Measurements from ENCODE around the gene CAT. TPM values are rescaled to one million over a fixed set of nuclear protein-coding genes. Genes with fewer than 3 reads are reported as not detected.

CAT gene
- total RNA-seq, 1 experiment from 2014 or later: 65.9 TPM

DNA sequence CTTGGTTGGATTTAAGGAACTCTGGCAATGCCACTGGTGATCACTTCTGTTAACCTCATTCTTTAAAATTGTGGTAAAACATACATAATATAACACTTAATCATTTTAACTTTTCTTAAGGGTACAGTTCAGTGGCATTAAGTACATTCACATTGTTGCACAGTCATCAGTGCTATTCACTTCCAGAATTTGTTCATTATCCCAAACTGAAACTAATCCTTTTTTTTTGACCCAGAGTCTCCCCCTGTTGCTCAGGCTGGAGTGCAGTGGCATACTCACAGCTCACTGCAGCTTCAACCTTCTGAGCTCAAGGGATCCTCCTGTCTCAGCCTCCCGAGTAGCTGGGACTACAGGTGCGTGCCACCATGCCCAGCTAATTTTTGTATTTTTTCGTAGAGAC lies 64.2 kb downstream of the CAT start:
- Histone ChIP-seq H3K9me3 (ENCODE audit: control insufficient read depth, insufficient read depth, low read depth, low read length) (no peaks in the 10 kb centered on the region), H3K4me3 (ENCODE audit: low read depth in 2 of 2, low read length in 2 of 2) (no peak overlapping the region), H3K27ac (ENCODE audit: low read length) (no peak overlapping the region), H3K4me1 (ENCODE audit: control insufficient read depth, insufficient read depth, low read length) (no peaks in the 10 kb centered on the region), H3K36me3 (ENCODE audit: control insufficient read depth, insufficient read depth, low read length) (no peaks in the 10 kb centered on the region), H3K27me3 (ENCODE audit: control insufficient read depth, insufficient read depth, low read length) (no peaks in the 10 kb centered on the region)
- ChIA-PET POLR2A (no interaction called here), CTCF (interaction anchor here (0.6 to 0.9 kb wide), 2 partner anchors 10 to 329 kb away, joined by 3 to 7 read pairs; no protein-coding TSS in a partner anchor)
- in situ Hi-C loops (cut with HindIII; ENCODE audit: low pct_unique_long_range_greater_than_20kb, low sequenced_read_pairs) (no loop called here), intact Hi-C loops (cut with micrococcal nuclease; ENCODE audit: unreplicated experiment) (no loop called here)
- TF ChIP-seq SIN3A (IDR thresholded peaks at IDR 0.05; ENCODE audit: borderline replicate concordance, insufficient read depth, low read depth, low read length) (no peak), CTCF (IDR thresholded peaks at IDR 0.05) (no peak), POLR2AphosphoS5 (IDR thresholded peaks at IDR 0.05; ENCODE audit: low read depth, low read length) (no peak), REST (IDR thresholded peaks at IDR 0.05; ENCODE audit: insufficient read depth in 1 of 2, low read depth in 2 of 2, low read length in 1 of 2) (no peak), TCF7L2 (IDR thresholded peaks at IDR 0.05; ENCODE audit: low read depth, low read length) (no peak)
- ATAC-seq (no peak), DNase-seq (ENCODE audit: low read depth, low spot score) (no peak)
- no TSS peak for BruUV-seq (replicated peaks)

DNA sequence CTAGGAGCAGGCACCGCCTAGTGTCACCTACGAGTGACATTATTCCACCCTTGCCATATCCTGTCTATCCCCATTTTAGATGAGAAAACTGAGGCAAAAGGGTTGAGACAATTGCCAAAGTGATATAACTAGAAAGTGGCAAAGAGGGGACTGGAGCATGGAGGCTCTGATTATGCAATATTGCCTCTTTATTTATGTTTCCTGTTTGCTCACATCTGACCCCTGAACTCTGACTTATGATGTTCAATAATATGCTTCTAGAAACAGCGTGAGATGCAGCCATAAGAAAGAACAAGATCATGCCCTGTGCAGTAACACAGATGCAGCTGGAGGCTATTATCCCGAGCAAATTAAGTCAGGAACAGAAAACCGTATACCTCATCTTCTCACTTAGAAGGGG lies 67.1 kb downstream of the CAT start:
- no peaks in the 10 kb centered on the region for H3K36me3 ChIP-seq (ENCODE audit: control insufficient read depth, insufficient read depth, low read length)
- intact Hi-C loops (cut with micrococcal nuclease; ENCODE audit: unreplicated experiment) (no loop called here), in situ Hi-C loops (cut with HindIII; ENCODE audit: low pct_unique_long_range_greater_than_20kb, low sequenced_read_pairs) (no loop called here)
- H3K27ac ChIP-seq (ENCODE audit: low read length): no peak overlapping the region
- H3K9me3 ChIP-seq (ENCODE audit: control insufficient read depth, insufficient read depth, low read depth, low read length): no peaks in the 10 kb centered on the region
- H3K4me3 ChIP-seq (ENCODE audit: low read depth in 2 of 2, low read length in 2 of 2): no peak overlapping the region
- ATAC-seq (no peak), DNase-seq (ENCODE audit: low read depth, low spot score) (no peak)
- H3K4me1 ChIP-seq (ENCODE audit: control insufficient read depth, insufficient read depth, low read length): no peaks in the 10 kb centered on the region
- no TSS peak for BruUV-seq (replicated peaks)
- CTCF ChIA-PET: no interaction called here
- no peaks in the 10 kb centered on the region for H3K27me3 ChIP-seq (ENCODE audit: control insufficient read depth, insufficient read depth, low read length)
- POLR2A ChIA-PET: no interaction called here
- no peak for TF ChIP-seq POLR2AphosphoS5 (IDR thresholded peaks at IDR 0.05; ENCODE audit: low read depth, low read length)
- TF ChIP-seq TCF7L2 (IDR thresholded peaks at IDR 0.05; ENCODE audit: low read depth, low read length): no peak

DNA sequence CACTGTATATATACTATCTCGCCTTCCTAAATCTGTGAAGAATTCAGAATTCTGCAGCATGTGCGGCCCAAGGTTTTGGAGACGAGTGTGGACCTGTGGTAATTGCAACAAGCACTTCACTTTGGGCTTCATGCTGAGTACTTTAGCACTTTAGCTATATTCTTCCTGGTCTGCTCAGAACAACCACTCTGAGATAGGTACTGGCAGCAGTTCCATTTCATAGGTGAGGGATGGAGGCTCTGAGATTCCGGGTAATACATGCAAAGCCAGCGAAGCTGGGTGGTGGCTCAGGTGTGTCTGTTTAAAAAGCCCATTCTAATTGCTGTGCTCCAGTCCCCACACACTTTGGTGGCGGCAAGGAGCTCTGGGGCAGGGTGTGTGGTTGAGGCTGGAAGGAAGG lies 68.4 kb downstream of the CAT start:
- Histone ChIP-seq H3K4me3 (ENCODE audit: low read depth in 2 of 2, low read length in 2 of 2) (no peak overlapping the region), H3K36me3 (ENCODE audit: control insufficient read depth, insufficient read depth, low read length) (no peaks in the 10 kb centered on the region), H3K27ac (ENCODE audit: low read length) (no peak overlapping the region), H3K27me3 (ENCODE audit: control insufficient read depth, insufficient read depth, low read length) (no peaks in the 10 kb centered on the region), H3K9me3 (ENCODE audit: control insufficient read depth, insufficient read depth, low read depth, low read length) (no peaks in the 10 kb centered on the region), H3K4me1 (ENCODE audit: control insufficient read depth, insufficient read depth, low read length) (no peaks in the 10 kb centered on the region)
- ATAC-seq: no peak
- BruUV-seq (replicated peaks): no TSS peak
- ChIA-PET POLR2A (no interaction called here), CTCF (no interaction called here)
- no peak for DNase-seq (ENCODE audit: low read depth, low spot score)
- in situ Hi-C loops (cut with HindIII; ENCODE audit: low pct_unique_long_range_greater_than_20kb, low sequenced_read_pairs) (no loop called here), intact Hi-C loops (cut with micrococcal nuclease; ENCODE audit: unreplicated experiment) (no loop called here)
- no peak for TF ChIP-seq SIN3A (IDR thresholded peaks at IDR 0.05; ENCODE audit: borderline replicate concordance, insufficient read depth, low read depth, low read length)
- TF ChIP-seq REST (IDR thresholded peaks at IDR 0.05; ENCODE audit: insufficient read depth in 1 of 2, low read depth in 2 of 2, low read length in 1 of 2): no peak
- TF ChIP-seq TCF7L2 (IDR thresholded peaks at IDR 0.05; ENCODE audit: low read depth, low read length): no peak
- TF ChIP-seq POLR2AphosphoS5 (IDR thresholded peaks at IDR 0.05; ENCODE audit: low read depth, low read length): no peak
- TF ChIP-seq CTCF (IDR thresholded peaks at IDR 0.05): no peak
